HAP-1 (cell line): ENCODE data around the gene PRAMEF17.
"Not testable (repeated sequence)": the region's sequence is repeated elsewhere in the genome, so short reads cannot be mapped to it uniquely, and the experiment has no call there.

Source experiments
- DNase-seq, 2 experiments: peaks; one replicate each; pipeline ENCODE4 v3.0.0-alpha.2; 2016 to 2020; ENCODE audit warnings: low spot score in 2 of 2
- H3K27me3 ChIP-seq: fragments of 250-450 bp; sonication (Bioruptor Pico); 2 replicates; pipeline ENCODE4 v1.5.1; 2020; ENCODE audit warnings: low read depth, mild to moderate bottlenecking, moderate library complexity
- H3K36me3 ChIP-seq: fragments of 250-450 bp; sonication (Bioruptor Pico); replicated peaks from 2 replicates; pipeline ENCODE4 v1.5.1; 2020; ENCODE audit warnings: mild to moderate bottlenecking
- H3K4me1 ChIP-seq: fragments of 250-450 bp; sonication (Bioruptor Pico); 2 replicates; pipeline ENCODE4 v1.5.1; 2020; ENCODE audit warnings: mild to moderate bottlenecking
- H3K4me3 ChIP-seq: fragments of 250-450 bp; sonication (Bioruptor Pico); 2 replicates; pipeline ENCODE4 v1.5.1; 2020; ENCODE audit warnings: mild to moderate bottlenecking, moderate library complexity
- H3K9me3 ChIP-seq: fragments of 250-450 bp; sonication (Bioruptor Pico); 2 replicates; pipeline ENCODE4 v1.5.1; 2020; ENCODE audit warnings: mild to moderate bottlenecking, moderate library complexity
- in situ Hi-C: fragments of 300-500 bp; cut with MboI; formaldehyde crosslinking; loops from 3 replicates; pipeline ENCODE4 v1.14.3; 2020; ENCODE audit warnings: low sequenced_read_pairs, inconsistent platforms, mixed read lengths

Gene PRAMEF17

GRCh38 chr1:13389332-13389731 is at the start of gene PRAMEF17:
PRAMEF17 (plus strand) TSS chr1:13389632; CDS start chr1:13389658, 26 bp downstream.
- H3K4me1 ChIP-seq, H3K36me3 ChIP-seq, H3K9me3 ChIP-seq, H3K4me3 ChIP-seq, H3K27me3 ChIP-seq, in situ Hi-C loops, DNase-seq: not testable (repeated sequence)

GRCh38 chr1:13342496-13342895 is 46.9 kb upstream of the PRAMEF17 start:
- H3K9me3 ChIP-seq, H3K4me3 ChIP-seq, H3K27me3 ChIP-seq, H3K4me1 ChIP-seq, H3K36me3 ChIP-seq, in situ Hi-C loops, DNase-seq: not testable (repeated sequence)

GRCh38 chr1:13347034-13347433 is 42.4 kb upstream of the PRAMEF17 start, which contains the start of gene PRAMEF14:
PRAMEF14 (minus strand) TSS chr1:13347134; CDS start chr1:13345314, 1,820 bp downstream.
- H3K4me3 ChIP-seq, H3K4me1 ChIP-seq, H3K27me3 ChIP-seq, H3K9me3 ChIP-seq, in situ Hi-C loops, DNase-seq, H3K36me3 ChIP-seq: not testable (repeated sequence)

- H3K36me3 ChIP-seq, H3K9me3 ChIP-seq, H3K4me1 ChIP-seq, in situ Hi-C loops, H3K4me3 ChIP-seq, H3K27me3 ChIP-seq: not testable (repeated sequence)
- peak in 1 of 2 experiments; percentile 9 for DNase-seq
Measured at GRCh38 chr1:13353476-13353875, 36.0 kb upstream of the PRAMEF17 start.

- in situ Hi-C loops, H3K9me3 ChIP-seq, H3K27me3 ChIP-seq, H3K36me3 ChIP-seq, H3K4me3 ChIP-seq, H3K4me1 ChIP-seq, DNase-seq: not testable (repeated sequence)
Measured at GRCh38 chr1:13354475-13354874, 35.0 kb upstream of the PRAMEF17 start.

GRCh38 chr1:13356774-13357173 is 32.7 kb upstream of the PRAMEF17 start:
- in situ Hi-C loops, H3K4me1 ChIP-seq, H3K27me3 ChIP-seq, H3K9me3 ChIP-seq, H3K36me3 ChIP-seq, H3K4me3 ChIP-seq: not testable (repeated sequence)
- DNase-seq = peak; percentile 44 to 65

GRCh38 chr1:13362364-13362763 is 27.1 kb upstream of the PRAMEF17 start:
- H3K9me3 ChIP-seq, H3K27me3 ChIP-seq, DNase-seq, H3K4me3 ChIP-seq, H3K4me1 ChIP-seq, in situ Hi-C loops, H3K36me3 ChIP-seq: not testable (repeated sequence)

GRCh38 chr1:13364928-13365327 is 24.5 kb upstream of the PRAMEF17 start:
- H3K4me3 ChIP-seq, H3K27me3 ChIP-seq, H3K36me3 ChIP-seq, DNase-seq, H3K4me1 ChIP-seq, H3K9me3 ChIP-seq, in situ Hi-C loops: not testable (repeated sequence)

GRCh38 chr1:13366536-13366935 is 22.9 kb upstream of the PRAMEF17 start:
- in situ Hi-C loops, H3K9me3 ChIP-seq, H3K36me3 ChIP-seq, DNase-seq, H3K4me1 ChIP-seq, H3K4me3 ChIP-seq, H3K27me3 ChIP-seq: not testable (repeated sequence)

GRCh38 chr1:13368544-13368943 is 20.9 kb upstream of the PRAMEF17 start:
- H3K27me3 ChIP-seq, H3K4me3 ChIP-seq, H3K36me3 ChIP-seq, H3K4me1 ChIP-seq, H3K9me3 ChIP-seq, in situ Hi-C loops: not testable (repeated sequence)
- DNase-seq = peak; percentile 20 to 70

- H3K4me3 ChIP-seq, H3K36me3 ChIP-seq, H3K4me1 ChIP-seq, in situ Hi-C loops, DNase-seq, H3K27me3 ChIP-seq, H3K9me3 ChIP-seq: not testable (repeated sequence)
Measured at GRCh38 chr1:13378983-13379382, 10.4 kb upstream of the PRAMEF17 start.

GRCh38 chr1:13380380-13380779 is 9.1 kb upstream of the PRAMEF17 start:
- in situ Hi-C loops, DNase-seq, H3K4me1 ChIP-seq, H3K27me3 ChIP-seq, H3K36me3 ChIP-seq, H3K4me3 ChIP-seq, H3K9me3 ChIP-seq: not testable (repeated sequence)

- H3K4me1 ChIP-seq, in situ Hi-C loops, DNase-seq, H3K4me3 ChIP-seq, H3K9me3 ChIP-seq, H3K27me3 ChIP-seq, H3K36me3 ChIP-seq: not testable (repeated sequence)
Measured at GRCh38 chr1:13393004-13393403, 3.6 kb downstream of the PRAMEF17 start.

GRCh38 chr1:13394761-13395160 is 5.3 kb downstream of the PRAMEF17 start:
- H3K36me3 ChIP-seq, H3K4me1 ChIP-seq, DNase-seq, H3K9me3 ChIP-seq, H3K4me3 ChIP-seq, in situ Hi-C loops, H3K27me3 ChIP-seq: not testable (repeated sequence)

- H3K4me1 ChIP-seq, DNase-seq, in situ Hi-C loops, H3K4me3 ChIP-seq, H3K27me3 ChIP-seq, H3K9me3 ChIP-seq, H3K36me3 ChIP-seq: not testable (repeated sequence)
Measured at GRCh38 chr1:13395311-13395710, 5.9 kb downstream of the PRAMEF17 start.
